ENCODE measurements around the gene ATAD2B.

Gene ATAD2B

DNA sequence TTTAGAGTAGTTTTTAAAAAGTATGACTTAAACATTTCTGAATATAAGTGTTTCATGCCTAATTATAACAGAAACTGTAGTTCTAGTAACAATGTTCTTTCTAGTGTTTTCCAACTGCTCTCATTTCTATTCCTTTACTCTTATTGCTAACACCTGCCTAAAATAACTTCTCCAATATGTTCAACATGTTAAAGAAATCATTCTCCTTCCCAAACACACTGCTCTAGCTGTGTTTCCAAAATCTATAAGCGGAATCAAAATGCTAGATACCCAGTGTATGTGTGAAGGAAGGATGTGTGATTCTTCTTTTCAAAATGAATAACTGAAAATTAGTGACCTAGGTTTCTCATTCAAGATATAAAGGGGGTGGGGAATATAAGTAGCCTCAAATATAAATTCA lies 89.1 kb downstream of the ATAD2B start:
- no peak for DNase-seq (ENCODE audit: low read depth, low spot score)

DNA sequence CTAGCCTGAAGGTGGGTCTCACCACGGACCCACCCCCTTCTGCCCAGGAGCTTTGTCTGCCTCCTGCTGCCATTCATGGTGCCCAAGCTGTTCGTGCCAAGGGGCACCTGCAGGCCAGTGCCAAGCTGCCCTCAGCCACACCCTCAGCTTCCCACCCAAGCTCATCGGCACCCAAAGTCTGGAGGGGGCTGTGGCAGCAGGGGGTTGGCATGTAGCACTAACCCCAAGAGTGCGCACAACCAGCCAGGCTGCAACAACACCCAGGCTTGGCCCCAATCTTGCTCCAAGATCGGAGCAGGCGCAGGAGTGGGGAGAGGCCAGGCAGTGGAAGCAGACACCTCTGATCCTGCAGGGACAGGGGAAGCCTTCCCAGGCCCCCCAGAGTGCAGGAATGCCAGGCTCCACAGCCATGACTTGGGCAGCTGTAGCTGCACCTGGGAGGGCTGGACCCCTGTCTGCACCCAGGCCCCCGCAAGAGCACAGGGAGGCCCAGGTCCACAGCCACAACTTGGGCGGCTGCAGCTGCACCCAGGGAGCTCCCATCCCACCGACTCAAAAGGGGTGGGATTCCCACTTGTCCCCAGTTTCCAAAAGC lies 89.9 kb downstream of the ATAD2B start:
- no peak for DNase-seq (ENCODE audit: low read depth, low spot score)

GRCh38 chr2:23836505-23836904 lies 90.4 kb downstream of the ATAD2B start:
- no peak for DNase-seq (ENCODE audit: low read depth, low spot score)

- DNase-seq (ENCODE audit: low read depth, low spot score): no peak
These were observed 90.9 kb downstream of the ATAD2B start for GRCh38 chr2:23835988-23836387.

- no peak for DNase-seq (ENCODE audit: low read depth, low spot score)
These were observed 91.5 kb downstream of the ATAD2B start for GRCh38 chr2:23835423-23835822.

DNA sequence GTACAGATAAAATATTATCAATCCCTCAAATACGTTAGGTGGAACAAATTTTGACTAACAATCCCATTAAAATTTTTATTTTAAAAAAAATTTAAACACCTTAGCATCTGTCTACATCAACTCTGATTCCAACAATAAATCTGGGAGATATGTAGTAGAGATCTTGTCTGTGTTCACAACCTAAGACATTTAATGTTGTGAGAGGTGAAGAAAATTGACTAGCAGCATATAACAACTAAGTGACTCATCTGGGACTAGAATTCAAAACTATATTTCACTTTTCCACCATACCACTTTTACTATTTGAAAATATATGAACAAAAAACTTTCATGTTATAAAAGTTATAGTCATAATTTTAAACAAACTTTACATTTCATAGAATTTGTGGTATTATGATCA lies 97.9 kb downstream of the ATAD2B start:
- DNase-seq (ENCODE audit: low read depth, low spot score): no peak

DNA sequence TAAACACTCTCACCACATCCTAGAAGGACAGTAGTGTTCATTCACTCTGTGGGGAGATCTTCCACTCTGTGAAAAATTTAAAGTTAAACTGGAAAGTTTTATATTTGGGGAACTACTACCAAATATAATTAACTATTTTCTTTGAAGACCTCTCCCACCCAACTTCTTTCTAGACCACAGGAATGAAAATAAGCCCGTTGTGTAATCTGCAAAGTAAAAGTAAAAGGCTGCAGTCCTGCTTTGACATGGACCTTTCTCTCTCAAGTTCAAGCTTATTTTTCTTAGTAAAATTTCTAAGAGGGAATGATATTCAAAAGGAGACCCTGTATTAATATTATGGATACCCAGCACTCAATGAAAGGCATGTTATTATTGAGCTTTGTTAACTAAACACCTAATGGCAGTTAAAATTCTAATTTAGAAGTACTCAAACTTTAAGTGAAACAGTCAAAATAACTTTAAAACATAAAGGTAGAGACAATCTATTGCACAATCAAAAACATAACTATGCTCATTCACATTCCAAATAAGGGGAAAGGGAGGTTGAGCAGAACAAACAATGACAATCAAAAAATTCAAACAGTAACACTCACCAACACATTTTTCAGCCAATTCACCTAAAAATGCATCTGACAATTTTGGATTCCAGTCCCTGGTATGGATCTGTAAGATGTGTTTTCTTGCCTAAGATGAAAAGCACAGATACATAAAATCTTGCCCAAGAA lies 98.5 kb downstream of the ATAD2B start:
- no peak for DNase-seq (ENCODE audit: low read depth, low spot score)

- DNase-seq (ENCODE audit: low read depth, low spot score): no peak
These were observed 99.6 kb downstream of the ATAD2B start for GRCh38 chr2:23827287-23827686.

GRCh38 chr2:23826771-23827170 lies 100.2 kb downstream of the ATAD2B start:
- DNase-seq (ENCODE audit: low read depth, low spot score): no peak

- no peak for DNase-seq (ENCODE audit: low read depth, low spot score)
These were observed 100.9 kb downstream of the ATAD2B start for GRCh38 chr2:23826040-23826439.

- DNase-seq (ENCODE audit: low read depth, low spot score): peak; percentile 22
These were observed 102.1 kb downstream of the ATAD2B start for GRCh38 chr2:23824777-23825212.

DNA sequence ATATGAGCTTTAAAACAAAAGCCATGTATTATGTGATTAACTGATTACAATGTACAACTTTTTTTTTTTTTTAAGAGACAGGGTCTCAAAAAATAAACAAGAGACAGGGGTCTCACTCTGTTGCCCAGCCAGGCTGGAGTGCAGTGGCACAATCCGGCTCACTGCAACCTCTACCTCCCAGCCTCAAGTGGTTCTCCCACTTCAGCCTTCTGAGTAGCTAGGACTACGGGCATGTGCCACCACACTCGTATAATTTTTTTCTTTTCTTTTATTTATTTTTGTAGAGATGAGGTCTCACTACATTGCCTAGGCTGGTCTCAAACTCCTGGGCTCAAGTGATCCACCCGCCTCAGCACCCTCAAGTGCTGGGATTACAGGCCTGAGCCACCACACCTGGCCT lies 103.1 kb downstream of the ATAD2B start:
- DNase-seq (ENCODE audit: low read depth, low spot score): no peak

DNA sequence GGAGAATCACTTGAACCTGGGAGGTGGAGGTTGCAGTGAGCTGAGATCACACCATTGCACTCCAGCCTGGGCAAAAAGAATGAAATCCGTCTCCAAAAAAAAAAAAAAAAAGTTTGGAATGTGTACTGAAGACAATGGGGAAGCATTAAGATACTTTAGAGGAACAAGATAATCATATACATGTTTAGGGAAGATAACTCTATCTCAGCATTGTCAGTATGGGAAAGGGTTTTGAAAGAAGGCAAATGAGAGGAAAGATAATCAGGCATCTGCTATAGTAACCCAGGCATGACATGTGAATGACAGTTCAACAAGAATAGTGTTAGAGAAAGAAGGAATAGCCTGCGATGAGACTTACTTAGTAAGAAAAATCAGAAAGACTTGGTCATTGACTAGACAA lies 112.0 kb downstream of the ATAD2B start:
- no peak for DNase-seq (ENCODE audit: low read depth, low spot score)

DNA sequence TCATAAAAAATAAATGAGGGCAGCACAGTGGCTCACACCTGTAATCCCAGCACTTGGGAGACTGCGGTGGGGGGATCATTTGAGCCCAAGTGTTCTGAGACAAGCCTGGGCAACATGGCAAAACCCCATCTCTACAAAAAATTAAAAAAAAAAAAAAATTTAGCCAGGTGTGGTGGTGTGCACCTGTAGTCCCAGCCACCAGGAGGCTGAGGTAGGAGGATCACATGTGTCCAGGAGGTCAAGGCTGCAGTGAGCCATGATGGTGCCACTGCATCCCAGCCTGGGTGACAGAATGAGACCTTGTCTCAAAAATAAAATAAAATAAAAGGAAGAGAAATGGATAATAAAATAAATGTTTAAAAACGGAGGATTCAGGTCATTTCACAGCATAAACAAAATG lies 113.5 kb downstream of the ATAD2B start:
- DNase-seq (ENCODE audit: low read depth, low spot score): no peak

GRCh38 chr2:23809150-23809549 lies 117.8 kb downstream of the ATAD2B start:
- DNase-seq (ENCODE audit: low read depth, low spot score): no peak

GRCh38 chr2:23806665-23807249 lies 120.2 kb downstream of the ATAD2B start:
- DNase-seq (ENCODE audit: low read depth, low spot score): no peak

GRCh38 chr2:23806201-23806600 lies 120.7 kb downstream of the ATAD2B start:
- no peak for DNase-seq (ENCODE audit: low read depth, low spot score)

GRCh38 chr2:23803965-23804542 lies 122.9 kb downstream of the ATAD2B start:
- peak; percentile 16 for DNase-seq (ENCODE audit: low read depth, low spot score)

- no peak for DNase-seq (ENCODE audit: low read depth, low spot score)
These were observed 123.5 kb downstream of the ATAD2B start for GRCh38 chr2:23803264-23803964.

DNA sequence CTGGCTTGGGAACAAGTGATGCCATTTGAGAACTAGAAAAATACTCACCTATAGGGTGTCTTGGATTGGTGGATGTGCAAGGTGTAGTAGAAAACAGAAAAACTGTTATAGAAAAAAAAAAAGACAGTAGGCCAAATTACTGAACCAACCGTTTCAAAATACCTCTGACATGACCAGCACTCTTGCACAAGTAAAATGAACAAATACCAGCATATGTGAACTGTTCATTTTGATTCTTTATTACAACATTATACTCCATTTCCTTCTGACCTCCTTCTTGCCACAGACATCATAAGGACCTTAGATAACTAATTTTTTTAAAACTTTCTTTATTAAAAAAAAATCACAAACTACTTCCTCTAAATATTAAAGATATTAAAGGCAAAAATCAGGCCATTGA lies 125.5 kb downstream of the ATAD2B start:
- DNase-seq (ENCODE audit: low read depth, low spot score): no peak

DNA sequence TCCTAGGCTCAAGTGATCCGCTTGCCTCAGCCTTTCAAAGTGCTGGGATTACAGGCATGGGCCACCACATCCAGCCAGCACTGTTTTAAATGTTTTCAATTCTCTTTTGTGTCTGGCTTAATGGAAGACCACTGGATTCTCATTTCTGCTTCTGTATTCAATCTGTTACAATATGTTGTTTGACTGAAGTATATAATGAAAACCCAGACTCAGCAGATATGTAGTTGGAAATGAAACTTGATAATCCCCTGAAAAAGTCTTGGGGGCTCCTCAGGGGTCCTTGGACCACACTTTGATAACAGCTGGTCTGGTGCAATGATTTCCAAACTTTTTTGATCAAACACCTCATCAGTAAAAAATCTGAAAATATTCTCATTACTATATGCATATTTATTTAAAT lies 132.7 kb downstream of the ATAD2B start:
- DNase-seq (ENCODE audit: low read depth, low spot score): no peak

DNA sequence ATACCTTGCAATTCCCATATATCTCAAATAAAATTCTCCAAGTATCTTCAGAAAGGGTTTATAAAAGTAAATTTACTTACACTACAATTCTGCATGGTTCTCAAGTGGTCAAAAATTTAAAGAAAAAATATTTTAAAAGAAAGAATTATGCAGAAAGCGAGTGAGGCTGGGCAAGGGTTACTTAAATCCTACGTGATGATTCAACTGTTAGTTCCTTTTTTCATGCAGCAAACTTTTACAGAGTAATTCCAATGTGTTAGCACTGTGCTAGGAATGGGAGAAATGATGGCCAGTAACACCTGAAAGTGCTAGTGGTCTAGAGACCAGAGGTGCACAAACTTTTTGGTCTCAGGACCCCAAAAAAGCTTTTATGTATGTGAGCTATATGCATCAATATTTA lies 133.4 kb downstream of the ATAD2B start:
- no peak for DNase-seq (ENCODE audit: low read depth, low spot score)
